Measurements from ENCODE around the gene LRRIQ3.

DNA sequence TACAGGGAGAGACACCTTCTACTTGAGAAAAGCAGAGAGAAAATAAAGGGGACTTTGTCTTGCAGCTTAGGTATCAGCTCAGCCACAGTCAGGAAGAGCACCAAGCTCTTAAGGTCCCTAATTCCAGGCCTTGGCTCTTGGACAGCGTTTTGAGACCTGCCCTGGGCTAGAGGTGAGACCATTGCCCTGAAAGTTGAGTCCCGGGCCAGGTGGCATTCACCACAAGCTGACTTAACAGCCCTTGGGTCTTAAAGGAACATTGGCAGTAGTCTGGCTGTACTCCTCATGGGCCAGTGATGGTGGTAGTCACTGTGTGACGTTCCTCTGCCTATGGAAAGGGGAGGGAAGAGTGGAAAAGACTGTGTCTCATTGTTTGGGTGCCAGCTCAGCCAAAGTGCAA lies 25.5 kb upstream of the LRRIQ3 start:
- TF ChIP-seq NFIC (IDR thresholded peaks at IDR 0.05) (no peak), EP300 (IDR thresholded peaks at IDR 0.05; ENCODE audit: borderline replicate concordance) (no peak), USF1 (IDR thresholded peaks at IDR 0.05) (no peak), TAF1 (IDR thresholded peaks at IDR 0.05; ENCODE audit: low read depth) (no peak), YY1 (IDR thresholded peaks at IDR 0.05; ENCODE audit: low read depth) (no peak), CREB1 (IDR thresholded peaks at IDR 0.05; ENCODE audit: low read depth) (no peak), TEAD4 (IDR thresholded peaks at IDR 0.05) (no peak)
- TF ChIP-seq, protein P1, sequence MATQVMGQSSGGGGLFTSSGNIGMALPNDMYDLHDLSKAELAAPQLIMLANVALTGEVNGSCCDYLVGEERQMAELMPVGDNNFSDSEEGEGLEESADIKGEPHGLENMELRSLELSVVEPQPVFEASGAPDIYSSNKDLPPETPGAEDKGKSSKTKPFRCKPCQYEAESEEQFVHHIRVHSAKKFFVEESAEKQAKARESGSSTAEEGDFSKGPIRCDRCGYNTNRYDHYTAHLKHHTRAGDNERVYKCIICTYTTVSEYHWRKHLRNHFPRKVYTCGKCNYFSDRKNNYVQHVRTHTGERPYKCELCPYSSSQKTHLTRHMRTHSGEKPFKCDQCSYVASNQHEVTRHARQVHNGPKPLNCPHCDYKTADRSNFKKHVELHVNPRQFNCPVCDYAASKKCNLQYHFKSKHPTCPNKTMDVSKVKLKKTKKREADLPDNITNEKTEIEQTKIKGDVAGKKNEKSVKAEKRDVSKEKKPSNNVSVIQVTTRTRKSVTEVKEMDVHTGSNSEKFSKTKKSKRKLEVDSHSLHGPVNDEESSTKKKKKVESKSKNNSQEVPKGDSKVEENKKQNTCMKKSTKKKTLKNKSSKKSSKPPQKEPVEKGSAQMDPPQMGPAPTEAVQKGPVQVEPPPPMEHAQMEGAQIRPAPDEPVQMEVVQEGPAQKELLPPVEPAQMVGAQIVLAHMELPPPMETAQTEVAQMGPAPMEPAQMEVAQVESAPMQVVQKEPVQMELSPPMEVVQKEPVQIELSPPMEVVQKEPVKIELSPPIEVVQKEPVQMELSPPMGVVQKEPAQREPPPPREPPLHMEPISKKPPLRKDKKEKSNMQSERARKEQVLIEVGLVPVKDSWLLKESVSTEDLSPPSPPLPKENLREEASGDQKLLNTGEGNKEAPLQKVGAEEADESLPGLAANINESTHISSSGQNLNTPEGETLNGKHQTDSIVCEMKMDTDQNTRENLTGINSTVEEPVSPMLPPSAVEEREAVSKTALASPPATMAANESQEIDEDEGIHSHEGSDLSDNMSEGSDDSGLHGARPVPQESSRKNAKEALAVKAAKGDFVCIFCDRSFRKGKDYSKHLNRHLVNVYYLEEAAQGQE (IDR thresholded peaks at IDR 0.05; ENCODE audit: low read depth): no peak
